Gastrocnemius medialis (tissue), 4 donors: ENCODE results near the gene KRTAP5-2.

Experiments used
- CTCF ChIP-seq, 5 experiments: fragments of 450-650 bp in 3 of 5; fragments of 200-600 bp in 2 of 5; sonication (generic) in 2 of 5; IDR thresholded peaks in 4 of 5; conservative IDR thresholded peaks in 1 of 5; 1 replicate in 4 of 5; 2 replicates in 1 of 5; pipeline ENCODE4 v1.5.1; 2016 to 2019; ENCODE audit warnings: antibody characterized with exemption in 5 of 5, mild to moderate bottlenecking in 3 of 5, moderate library complexity in 3 of 5
- POLR2A ChIP-seq, 2 donors: fragments of 450-650 bp; IDR thresholded peaks; one replicate each; pipeline ENCODE4 v1.6.1; 2017; ENCODE audit warnings: antibody characterized with exemption in 2 of 2, mild to moderate bottlenecking in 2 of 2, moderate library complexity in 2 of 2

- TF ChIP-seq POLR2A (IDR thresholded peaks at IDR 0.05) (no peak), CTCF (IDR thresholded peaks at IDR 0.05 in 4 of 5, conservative IDR thresholded peaks at IDR 0.05 in 1 of 5) (no peak)
Measured at GRCh38 chr11:1570531-1570895, 27.6 kb downstream of the KRTAP5-2 start.
